IPS-NIHi7 (cell line): ENCODE results near the gene TRDN.

ENCODE experiments used
- DNase-seq: peaks from one replicate; pipeline ENCODE4 v3.0.0; 2012; ENCODE audit warnings: mixed read lengths; ENCODE audit errors: extremely low spot score

Gene TRDN

DNA sequence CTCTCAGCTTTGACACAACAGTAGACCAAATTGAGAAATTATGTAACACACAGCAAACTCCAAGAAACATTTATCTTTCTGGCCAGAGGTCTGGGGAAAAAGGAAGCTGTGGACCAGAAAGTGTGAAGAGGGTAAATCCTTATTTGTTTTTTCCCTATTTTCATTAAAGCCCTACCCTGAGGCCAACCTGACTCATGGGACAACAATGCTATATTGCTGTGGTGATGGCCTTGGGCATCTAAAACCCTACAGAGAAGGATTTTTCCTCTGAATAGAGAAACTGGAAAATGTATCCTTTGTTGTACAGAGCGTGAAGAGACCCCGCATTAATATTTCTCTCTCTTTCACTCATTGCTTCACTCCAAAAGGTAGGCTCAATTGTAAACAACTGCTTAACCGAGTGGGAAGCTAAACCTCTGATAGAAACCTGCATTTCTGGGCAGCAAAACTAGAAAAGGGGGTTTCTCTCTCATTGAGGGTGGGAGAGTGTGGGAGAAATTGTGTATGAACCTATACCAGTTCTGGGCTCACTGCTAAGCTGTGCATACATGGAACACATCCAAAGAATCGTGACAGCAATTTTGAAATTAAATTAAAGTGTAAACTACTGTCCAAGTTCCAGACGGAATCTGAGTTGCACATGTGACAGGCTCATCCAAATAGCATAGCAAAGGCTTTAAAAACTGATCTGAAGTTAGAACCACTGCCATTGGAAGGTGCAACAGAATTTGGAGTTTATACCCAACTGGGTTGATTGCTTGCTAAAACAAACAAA, 465.2 kb downstream of the TRDN start:
- DNase-seq, result no peak

- no peak for DNase-seq
Measured at GRCh38 chr6:123169774-123170095, 467.0 kb downstream of the TRDN start.

DNA sequence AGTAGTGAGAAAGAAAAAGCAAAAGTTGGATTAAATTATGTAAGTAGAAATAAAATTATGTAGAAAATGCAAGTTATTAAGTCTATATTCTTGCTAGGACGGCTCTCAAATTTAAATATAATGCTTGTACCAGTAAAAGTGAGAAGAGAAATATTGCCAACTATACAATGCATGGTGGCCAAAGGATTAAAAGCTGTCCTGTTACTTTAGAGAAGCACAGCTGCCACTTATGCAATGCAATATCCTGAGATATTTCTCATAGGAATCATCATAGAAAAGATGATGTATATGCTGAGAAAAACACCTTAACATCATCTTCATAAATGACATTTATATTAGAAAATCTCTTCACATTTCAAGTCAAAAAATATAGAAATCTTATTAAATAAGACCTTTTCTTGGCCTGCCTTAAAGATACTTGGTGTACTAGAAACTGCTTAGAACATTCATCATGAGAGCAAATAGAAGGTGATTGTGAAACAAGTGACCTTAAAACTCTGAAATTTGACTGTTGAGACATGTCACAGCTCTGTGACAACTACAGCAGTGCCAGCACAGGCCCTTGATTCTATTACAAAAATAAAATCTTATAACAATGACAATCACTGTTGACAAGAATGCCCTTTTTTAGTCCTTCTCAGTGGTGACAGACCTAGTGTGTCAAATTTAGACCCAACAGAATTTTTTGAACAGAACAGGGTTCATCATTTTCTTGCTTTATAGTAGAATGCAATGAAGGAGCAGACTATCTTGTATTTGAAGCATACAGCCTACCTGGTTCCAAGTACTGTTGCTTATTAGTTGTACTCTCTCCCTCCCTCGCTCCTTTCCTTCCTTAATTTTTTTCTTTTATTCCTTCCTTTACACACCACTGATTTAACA, 467.6 kb downstream of the TRDN start:
- DNase-seq, result no peak

DNA sequence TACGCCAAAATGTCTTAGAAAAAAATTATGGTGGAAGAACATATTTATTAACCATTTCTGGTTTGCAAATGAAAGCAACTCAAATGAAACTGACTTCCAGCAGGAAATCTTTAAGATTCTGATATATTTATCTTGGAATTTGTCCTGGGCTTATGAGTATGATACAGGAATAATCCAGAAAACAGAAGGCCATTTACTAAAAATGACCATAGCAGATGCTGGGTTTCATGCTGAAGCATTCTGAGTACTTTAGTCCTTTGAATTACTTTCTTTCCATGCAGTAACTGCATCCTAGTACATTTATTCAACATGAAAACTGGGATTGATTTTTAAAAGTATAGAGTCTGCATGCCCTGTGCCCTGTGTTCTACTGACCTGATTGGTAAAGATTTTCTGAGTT, 468.3 kb downstream of the TRDN start:
- no peak for DNase-seq
